ENCODE data around the gene SLC43A1. TPM values are rescaled to one million over a fixed set of nuclear protein-coding genes. Genes with fewer than 3 reads are reported as not detected.

The SLC43A1 gene
- total and polyA plus RNA-seq, 2 of the 4 experiments (the other 2 are of a cell fraction) = 10.0 to 17.0 TPM

- H3K4me3 ChIP-seq (ENCODE audit: insufficient read depth, low read depth, low read length) = no peak overlapping the region
- H3K27ac ChIP-seq (ENCODE audit: insufficient read depth, low read length) = no peak overlapping the region
- H3K36me3 ChIP-seq (ENCODE audit: control insufficient read depth, insufficient read depth, low read length) = no peaks in the 10 kb centered on the region
- H3K56ac ChIP-seq (ENCODE audit: extremely low read depth, insufficient read depth, low read length) = no peak overlapping the region
- no peak overlapping the region for H4K91ac ChIP-seq (ENCODE audit: insufficient read depth, low read depth, low read length)
- in situ Hi-C loops (cut with MboI; ENCODE audit: low sequenced_read_pairs) = no loop called here
- H3K23ac ChIP-seq (ENCODE audit: low read depth, low read length) = no peak overlapping the region
- no peak overlapping the region for H3K14ac ChIP-seq (replicated peaks; ENCODE audit: low read depth, low read length)
- DNase-seq (no peak), ATAC-seq (ENCODE audit: low read depth) (no peak)
- no peak overlapping the region for H3K18ac ChIP-seq (ENCODE audit: low read depth, low read length)
- CTCF ChIA-PET = no interaction called here
- no peak for TF ChIP-seq CHD1 (IDR thresholded peaks at IDR 0.05; ENCODE audit: low read depth, low read length)
- TF ChIP-seq RAD21 (IDR thresholded peaks at IDR 0.05; ENCODE audit: low read length) = no peak
- no peak for TF ChIP-seq FOS (IDR thresholded peaks at IDR 0.05; ENCODE audit: low read depth, low read length)
- no peak for TF ChIP-seq MXI1 (IDR thresholded peaks at IDR 0.05; ENCODE audit: borderline replicate concordance, low read depth, low read length)
- no peak for TF ChIP-seq MAZ (IDR thresholded peaks at IDR 0.05; ENCODE audit: borderline replicate concordance, low read depth, low read length)
- TF ChIP-seq NFE2L2 (IDR thresholded peaks at IDR 0.05; ENCODE audit: low read depth, low read length) = no peak
- TF ChIP-seq ELK1 (IDR thresholded peaks at IDR 0.05; ENCODE audit: borderline replicate concordance, low read depth, low read length) = no peak
- TF ChIP-seq, protein P1, sequence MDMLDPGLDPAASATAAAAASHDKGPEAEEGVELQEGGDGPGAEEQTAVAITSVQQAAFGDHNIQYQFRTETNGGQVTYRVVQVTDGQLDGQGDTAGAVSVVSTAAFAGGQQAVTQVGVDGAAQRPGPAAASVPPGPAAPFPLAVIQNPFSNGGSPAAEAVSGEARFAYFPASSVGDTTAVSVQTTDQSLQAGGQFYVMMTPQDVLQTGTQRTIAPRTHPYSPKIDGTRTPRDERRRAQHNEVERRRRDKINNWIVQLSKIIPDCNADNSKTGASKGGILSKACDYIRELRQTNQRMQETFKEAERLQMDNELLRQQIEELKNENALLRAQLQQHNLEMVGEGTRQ (IDR thresholded peaks at IDR 0.05; ENCODE audit: low read depth, low read length) = no peak
- no peak for TF ChIP-seq BHLHE40 (IDR thresholded peaks at IDR 0.05; ENCODE audit: low read depth, low read length)
- TF ChIP-seq CEBPB (IDR thresholded peaks at IDR 0.05; ENCODE audit: low read depth, low read length) = no peak
- TF ChIP-seq POLR2A (IDR thresholded peaks at IDR 0.05; ENCODE audit: low read depth, low read length) = no peak
- no peak for TF ChIP-seq RCOR1 (IDR thresholded peaks at IDR 0.05; ENCODE audit: insufficient replicate concordance, low read length)
- TF ChIP-seq SMC3 (IDR thresholded peaks at IDR 0.05; ENCODE audit: low read depth, low read length) = no peak
- TF ChIP-seq, protein P2, sequence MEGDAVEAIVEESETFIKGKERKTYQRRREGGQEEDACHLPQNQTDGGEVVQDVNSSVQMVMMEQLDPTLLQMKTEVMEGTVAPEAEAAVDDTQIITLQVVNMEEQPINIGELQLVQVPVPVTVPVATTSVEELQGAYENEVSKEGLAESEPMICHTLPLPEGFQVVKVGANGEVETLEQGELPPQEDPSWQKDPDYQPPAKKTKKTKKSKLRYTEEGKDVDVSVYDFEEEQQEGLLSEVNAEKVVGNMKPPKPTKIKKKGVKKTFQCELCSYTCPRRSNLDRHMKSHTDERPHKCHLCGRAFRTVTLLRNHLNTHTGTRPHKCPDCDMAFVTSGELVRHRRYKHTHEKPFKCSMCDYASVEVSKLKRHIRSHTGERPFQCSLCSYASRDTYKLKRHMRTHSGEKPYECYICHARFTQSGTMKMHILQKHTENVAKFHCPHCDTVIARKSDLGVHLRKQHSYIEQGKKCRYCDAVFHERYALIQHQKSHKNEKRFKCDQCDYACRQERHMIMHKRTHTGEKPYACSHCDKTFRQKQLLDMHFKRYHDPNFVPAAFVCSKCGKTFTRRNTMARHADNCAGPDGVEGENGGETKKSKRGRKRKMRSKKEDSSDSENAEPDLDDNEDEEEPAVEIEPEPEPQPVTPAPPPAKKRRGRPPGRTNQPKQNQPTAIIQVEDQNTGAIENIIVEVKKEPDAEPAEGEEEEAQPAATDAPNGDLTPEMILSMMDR (conservative IDR thresholded peaks at IDR 0.05; ENCODE audit: low read depth, low read length) = no peak
- TF ChIP-seq MAFK (IDR thresholded peaks at IDR 0.05; ENCODE audit: low read depth, low read length) = no peak
- no peak for TF ChIP-seq RFX5 (IDR thresholded peaks at IDR 0.05; ENCODE audit: low read depth, low read length)
- no peak overlapping the region for H2BK15ac ChIP-seq (ENCODE audit: low read depth, low read length)
- H4K20me1 ChIP-seq (ENCODE audit: insufficient read depth, low read length) = no peaks in the 10 kb centered on the region; the same call in 1 of the 2 replicates
- H4K5ac ChIP-seq (ENCODE audit: low read depth, low read length) = no peak overlapping the region
- intact Hi-C loops (cut with micrococcal nuclease) = no loop called here
- H3K9me3 ChIP-seq (ENCODE audit: control insufficient read depth, insufficient read depth, low read length) = no peaks in the 10 kb centered on the region
- POLR2A ChIA-PET (ENCODE audit: unreplicated experiment) = no interaction called here
- H3K4me1 ChIP-seq (ENCODE audit: control insufficient read depth, insufficient read depth, low read length) = peaks cover 2% of the 10 kb centered on the region; the same call in 1 of the 2 replicates
- no peak overlapping the region for H4K8ac ChIP-seq (ENCODE audit: low read depth in 2 of 2, low read length in 2 of 2)
- no peak overlapping the region for H2AK5ac ChIP-seq (ENCODE audit: low read depth, low read length)
- H3K4me2 ChIP-seq (ENCODE audit: low read depth, low read length) = no peak overlapping the region
- no peaks in the 10 kb centered on the region for H3K9me1 ChIP-seq (ENCODE audit: insufficient read depth, low read length)
- H2AK9ac ChIP-seq (replicated peaks; ENCODE audit: low read depth, low read length, poor library complexity) = no peak overlapping the region
- no peak overlapping the region for H2BK120ac ChIP-seq (ENCODE audit: low read depth, low read length)
- H2AFZ ChIP-seq (replicated peaks; ENCODE audit: low read length, poor library complexity) = no peak overlapping the region
- H3K4ac ChIP-seq (ENCODE audit: low read depth, low read length) = no peak overlapping the region
- H3K9ac ChIP-seq (ENCODE audit: low read depth, low read length) = no peak overlapping the region
- no peaks in the 10 kb centered on the region for H3K79me1 ChIP-seq (ENCODE audit: low read depth in 1 of 2, low read length in 2 of 2)
- WGBS, 2 experiments (ENCODE audit: extremely low coverage in 2 of 2, insufficient read length in 1 of 2) = 58% methylated on average over 3 of the region's 16 CpGs; no CpG with 5 or more reads in 1 of the 2 experiments
- dilution Hi-C loops (cut with HindIII; ENCODE audit: low sequenced_read_pairs, unreplicated experiment) = no loop called here
- no peak overlapping the region for H2BK5ac ChIP-seq (ENCODE audit: low read depth, low read length, poor library complexity, severe bottlenecking)
- no peak overlapping the region for H2BK20ac ChIP-seq (ENCODE audit: low read depth, low read length)
- no TSS peak for BruUV-seq (replicated peaks)
- peaks cover 60% of the 10 kb centered on the region for H3K27me3 ChIP-seq (ENCODE audit: control insufficient read depth, insufficient read depth, low read length)
These were observed 53.5 kb downstream of the SLC43A1 start for GRCh38 chr11:57461841-57462489.
